Measurements from ENCODE around the gene GPANK1. TPM values are rescaled to one million over a fixed set of nuclear protein-coding genes. Genes with fewer than 3 reads are reported as not detected.

The GPANK1 gene
- total RNA-seq, 1 experiment from 2014 or later = 29.1 TPM

- TF ChIP-seq ZNF423 (CRISPR knock-in tag; IDR thresholded peaks at IDR 0.05) = no peak
- TF ChIP-seq TEAD1 (CRISPR knock-in tag; IDR thresholded peaks at IDR 0.05) = no peak
- TF ChIP-seq TP53 (CRISPR knock-in tag; IDR thresholded peaks at IDR 0.05) = no peak
- TF ChIP-seq CREM (CRISPR knock-in tag; IDR thresholded peaks at IDR 0.05) = no peak
- TF ChIP-seq NR1H2 (CRISPR knock-in tag; IDR thresholded peaks at IDR 0.05) = no peak
- no peak for TF ChIP-seq JUN (CRISPR knock-in tag; IDR thresholded peaks at IDR 0.05)
- Mint-ChIP-seq H3K27me3 (ENCODE audit: low read depth) (no peaks in the 10 kb centered on the region), H3K4me3 (no peak within 1 kb of the TSS), H3K4me1 (peaks cover 12% of the 10 kb centered on the region), H3K36me3 (peaks cover 61% of the 10 kb centered on the region), H3K9me3 (no peaks in the 10 kb centered on the region), H3K27ac (no peak within 1 kb of the TSS)
- ChIA-PET CTCF (interaction anchor here (0.8 to 1.9 kb wide), 2 partner anchors 72 to 100 kb away, joined by 4 read pairs; no protein-coding TSS in a partner anchor), POLR2A (no interaction called here)
- DNase-seq (ENCODE audit: low spot score) (no peak), ATAC-seq (no peak)
Observed at GRCh38 chr6:31669676-31670075, 4.9 kb upstream of the GPANK1 start, which contains the start of gene LY6G5B. Gene LY6G5B (plus strand): TSS chr6:31669976. CDS start chr6:31670951, 975 bp downstream.

GRCh38 chr6:31666337-31666965 is 1.7 kb upstream of the GPANK1 start:
- CTCF ChIA-PET = interaction anchor here (0.9 to 1.5 kb wide), 3 partner anchors 16 to 125 kb away, joined by 3 to 6 read pairs (median 4); no protein-coding TSS in a partner anchor
- H3K9me3 Mint-ChIP-seq = no peaks in the 10 kb centered on the region
- H3K27me3 Mint-ChIP-seq (ENCODE audit: low read depth) = no peaks in the 10 kb centered on the region
- DNase-seq (ENCODE audit: low spot score) = no peak
- ATAC-seq = no peak
- peaks cover 31% of the 10 kb centered on the region for H3K4me1 Mint-ChIP-seq
- H3K36me3 Mint-ChIP-seq = peaks cover 67% of the 10 kb centered on the region
- peak overlapping the region; percentile 98 for H3K27ac Mint-ChIP-seq
- no peak for TF ChIP-seq ZNF423 (CRISPR knock-in tag; IDR thresholded peaks at IDR 0.05)
- no peak for TF ChIP-seq CTCF (IDR thresholded peaks at IDR 0.05)
- no peak for TF ChIP-seq CREB1 (CRISPR knock-in tag; IDR thresholded peaks at IDR 0.05)
- no peak for TF ChIP-seq OVOL2 (CRISPR knock-in tag; IDR thresholded peaks at IDR 0.05; ENCODE audit: borderline replicate concordance)
- no peak for TF ChIP-seq NR1H2 (CRISPR knock-in tag; IDR thresholded peaks at IDR 0.05)
- TF ChIP-seq NFATC4 (CRISPR knock-in tag; IDR thresholded peaks at IDR 0.05) = no peak
- no peak for TF ChIP-seq ZNF219 (CRISPR knock-in tag; IDR thresholded peaks at IDR 0.05; ENCODE audit: borderline replicate concordance)
- TF ChIP-seq AFF4 (CRISPR knock-in tag; IDR thresholded peaks at IDR 0.05; ENCODE audit: borderline replicate concordance) = no peak
- no peak for TF ChIP-seq ESRRA (CRISPR knock-in tag; IDR thresholded peaks at IDR 0.05; ENCODE audit: borderline replicate concordance)
- TF ChIP-seq ATF3 (CRISPR knock-in tag; conservative IDR thresholded peaks at IDR 0.05) = no peak
- peak overlapping the region; percentile 91 for H3K4me3 Mint-ChIP-seq
- POLR2A ChIA-PET = no interaction called here

- peak within 1 kb of the TSS; percentile 98 for H3K27ac Mint-ChIP-seq
- ATAC-seq (peak; percentile 85), DNase-seq (ENCODE audit: low spot score) (peak; percentile 97)
- peaks cover 60% of the 10 kb centered on the region for H3K36me3 Mint-ChIP-seq
- no peaks in the 10 kb centered on the region for H3K27me3 Mint-ChIP-seq (ENCODE audit: low read depth)
- H3K4me1 Mint-ChIP-seq = peaks cover 31% of the 10 kb centered on the region
- ChIA-PET CTCF (interaction anchor here (0.9 to 1.8 kb wide), 7 partner anchors 12 to 125 kb away, joined by 3 to 7 read pairs (median 4); partner anchors contain the start of gene DDAH2), POLR2A (interaction anchor here (0.9 to 1.6 kb wide), 7 partner anchors 11 to 197 kb away, joined by 3 to 9 read pairs (median 4); partner anchors contain the start of genes ABHD16A, BAG6, DDX39B and HSPA1B)
- H3K9me3 Mint-ChIP-seq = no peaks in the 10 kb centered on the region
- peak within 1 kb of the TSS; percentile 91 for H3K4me3 Mint-ChIP-seq
- TF ChIP-seq ATF3 (CRISPR knock-in tag; conservative IDR thresholded peaks at IDR 0.05) = no peak
- TF ChIP-seq ATF1 (CRISPR knock-in tag; IDR thresholded peaks at IDR 0.05) = no peak
- no peak for TF ChIP-seq ZNF121 (CRISPR knock-in tag; IDR thresholded peaks at IDR 0.05)
- TF ChIP-seq PRRX2 (CRISPR knock-in tag; IDR thresholded peaks at IDR 0.05) = no peak
- no peak for TF ChIP-seq ZNF317 (CRISPR knock-in tag; IDR thresholded peaks at IDR 0.05; ENCODE audit: borderline replicate concordance, low read depth)
- TF ChIP-seq PRDM15 (CRISPR knock-in tag; IDR thresholded peaks at IDR 0.05) = peak; percentile 95
- TF ChIP-seq NFATC4 (CRISPR knock-in tag; IDR thresholded peaks at IDR 0.05) = no peak
- TF ChIP-seq CREB1 (CRISPR knock-in tag; IDR thresholded peaks at IDR 0.05) = no peak
- peak; percentile 38; the same call in 1 of the 2 replicates for TF ChIP-seq NFYB (CRISPR knock-in tag; conservative IDR thresholded peaks at IDR 0.05; ENCODE audit: low read depth)
Observed at GRCh38 chr6:31665501-31666336, 922 bp upstream of the GPANK1 start, which contains the start of gene CSNK2B. Gene CSNK2B (plus strand): TSS chr6:31666080. CDS start chr6:31666832, 752 bp downstream.

Measured in WTC11 (cell line).